C4-2B (cell line): Measurements from ENCODE around the gene HDGFL2.
A peak's percentile ranks its signal among the peaks of the same experiment; 100 is the strongest.
"Not testable (repeated sequence)": the region's sequence is repeated elsewhere in the genome, so short reads cannot be mapped to it uniquely, and the experiment has no call there.

Experiments used
- H3K27ac ChIP-seq: fragments of 450-650 bp; 2 replicates; pipeline ENCODE4 v1.5.1; 2017
- ZFX ChIP-seq: fragments of 450-650 bp; IDR thresholded peaks from 2 replicates; pipeline ENCODE4 v1.6.1; 2017
- TF ChIP-seq, protein P1 (sequence below): fragments of 450-650 bp; conservative IDR thresholded peaks from 2 replicates; pipeline ENCODE4 v1.5.1; 2017; ENCODE audit warnings: mild to moderate bottlenecking

Gene HDGFL2

DNA sequence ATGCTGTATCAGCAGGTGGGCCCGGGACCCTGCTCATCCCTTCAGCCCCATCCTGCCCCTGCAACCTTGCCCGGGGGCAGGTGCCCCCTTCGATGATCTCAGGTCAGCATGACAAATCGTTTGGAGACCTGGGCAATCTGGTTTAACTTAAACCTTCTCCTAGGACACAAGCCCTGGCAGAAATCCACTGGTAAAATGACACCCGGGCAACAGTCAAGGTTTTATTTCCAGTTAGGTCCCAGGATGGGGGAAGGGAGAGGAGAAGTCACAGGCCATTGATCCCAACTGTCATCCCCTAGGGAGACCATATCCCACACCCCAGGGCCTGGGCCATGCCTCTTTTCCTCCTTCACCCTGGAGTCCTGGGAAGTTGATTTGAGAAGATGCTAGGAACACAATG is 64.7 kb downstream of the HDGFL2 start:
- TF ChIP-seq, protein P1, sequence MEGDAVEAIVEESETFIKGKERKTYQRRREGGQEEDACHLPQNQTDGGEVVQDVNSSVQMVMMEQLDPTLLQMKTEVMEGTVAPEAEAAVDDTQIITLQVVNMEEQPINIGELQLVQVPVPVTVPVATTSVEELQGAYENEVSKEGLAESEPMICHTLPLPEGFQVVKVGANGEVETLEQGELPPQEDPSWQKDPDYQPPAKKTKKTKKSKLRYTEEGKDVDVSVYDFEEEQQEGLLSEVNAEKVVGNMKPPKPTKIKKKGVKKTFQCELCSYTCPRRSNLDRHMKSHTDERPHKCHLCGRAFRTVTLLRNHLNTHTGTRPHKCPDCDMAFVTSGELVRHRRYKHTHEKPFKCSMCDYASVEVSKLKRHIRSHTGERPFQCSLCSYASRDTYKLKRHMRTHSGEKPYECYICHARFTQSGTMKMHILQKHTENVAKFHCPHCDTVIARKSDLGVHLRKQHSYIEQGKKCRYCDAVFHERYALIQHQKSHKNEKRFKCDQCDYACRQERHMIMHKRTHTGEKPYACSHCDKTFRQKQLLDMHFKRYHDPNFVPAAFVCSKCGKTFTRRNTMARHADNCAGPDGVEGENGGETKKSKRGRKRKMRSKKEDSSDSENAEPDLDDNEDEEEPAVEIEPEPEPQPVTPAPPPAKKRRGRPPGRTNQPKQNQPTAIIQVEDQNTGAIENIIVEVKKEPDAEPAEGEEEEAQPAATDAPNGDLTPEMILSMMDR: no peak
- TF ChIP-seq ZFX: no peak
- H3K27ac ChIP-seq: peak overlapping the region; percentile 85

DNA sequence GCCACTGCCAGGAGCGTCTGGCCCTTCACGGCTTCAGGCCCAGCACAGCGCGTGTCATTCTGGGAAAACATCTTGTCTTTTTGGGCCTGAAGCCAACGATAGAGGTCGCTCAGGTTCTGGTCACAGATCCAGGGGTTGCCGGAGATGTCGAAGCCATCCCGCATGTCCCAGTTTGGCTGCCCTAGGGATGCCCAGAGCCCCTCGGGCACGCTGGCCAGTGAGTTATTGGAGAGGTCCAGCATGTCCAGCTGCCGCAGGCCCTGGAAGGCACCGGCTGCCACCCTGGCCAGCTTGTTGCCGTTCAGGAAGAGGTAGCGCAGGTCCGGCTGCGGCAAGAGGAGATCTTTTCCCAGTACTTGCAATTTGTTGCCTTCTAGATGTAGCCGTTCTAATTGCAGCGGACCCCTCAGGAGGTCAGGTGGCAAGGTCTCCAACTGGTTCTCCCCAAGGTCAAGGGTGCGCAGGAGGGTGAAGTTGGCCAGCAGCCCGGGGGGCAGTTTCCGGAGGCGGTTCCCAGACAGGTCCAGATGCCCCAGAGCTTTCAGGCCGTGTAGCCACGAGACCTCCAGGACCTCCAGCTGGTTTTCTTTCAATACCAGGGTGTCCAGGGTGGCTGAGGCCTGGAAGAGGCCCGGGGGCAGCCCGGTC is 66.0 kb downstream of the HDGFL2 start:
- H3K27ac ChIP-seq: peak overlapping the region; percentile 85
- TF ChIP-seq ZFX: no peak
- TF ChIP-seq, protein P1: no peak

DNA sequence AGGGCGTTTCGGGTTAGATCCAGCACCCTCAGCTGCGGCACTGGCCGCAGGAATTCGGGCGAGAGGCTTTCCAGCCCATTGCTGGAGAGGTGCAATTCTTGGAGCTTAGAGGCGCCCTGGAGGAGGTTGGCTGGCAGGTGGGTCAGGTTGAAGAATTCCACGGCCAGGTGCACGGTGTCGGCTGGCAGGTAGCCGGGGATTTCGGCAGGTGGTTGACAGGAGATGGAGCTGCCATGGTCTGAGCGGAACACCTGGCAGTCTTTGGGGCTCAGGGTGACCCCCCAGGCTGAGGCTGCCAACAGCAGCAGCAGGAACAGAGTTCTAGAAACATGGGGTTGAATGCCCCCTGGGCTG is 66.5 kb downstream of the HDGFL2 start:
- TF ChIP-seq, protein P1: no peak
- TF ChIP-seq ZFX: no peak
- no peak overlapping the region for H3K27ac ChIP-seq

DNA sequence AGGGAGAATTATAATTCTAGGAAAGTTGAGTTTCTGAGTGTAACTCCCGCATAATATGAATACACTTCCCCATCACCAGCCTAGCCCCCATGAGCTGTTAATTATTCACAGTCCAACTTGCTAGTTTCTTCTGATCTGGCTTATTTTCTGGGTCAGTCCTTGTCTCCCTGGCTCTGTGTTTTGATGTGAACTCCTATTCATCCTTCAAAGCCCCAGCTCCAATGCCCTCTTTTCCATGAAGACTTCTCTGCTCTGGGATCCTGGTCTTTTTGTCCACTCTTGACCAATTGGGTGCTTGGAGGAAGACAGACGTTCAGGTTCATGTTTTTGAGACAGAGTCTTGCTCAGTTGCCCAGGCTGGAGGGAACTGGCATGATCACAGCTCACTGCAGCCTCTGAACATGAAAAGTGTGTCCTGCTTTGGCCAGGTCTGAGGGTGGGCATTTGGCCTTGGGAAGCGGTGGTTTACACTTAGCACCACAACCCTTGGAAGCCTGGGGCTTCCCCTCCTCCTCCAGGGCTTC is 67.1 kb downstream of the HDGFL2 start:
- no peak for TF ChIP-seq ZFX
- TF ChIP-seq, protein P1: no peak
- peak overlapping the region; percentile 34 for H3K27ac ChIP-seq

DNA sequence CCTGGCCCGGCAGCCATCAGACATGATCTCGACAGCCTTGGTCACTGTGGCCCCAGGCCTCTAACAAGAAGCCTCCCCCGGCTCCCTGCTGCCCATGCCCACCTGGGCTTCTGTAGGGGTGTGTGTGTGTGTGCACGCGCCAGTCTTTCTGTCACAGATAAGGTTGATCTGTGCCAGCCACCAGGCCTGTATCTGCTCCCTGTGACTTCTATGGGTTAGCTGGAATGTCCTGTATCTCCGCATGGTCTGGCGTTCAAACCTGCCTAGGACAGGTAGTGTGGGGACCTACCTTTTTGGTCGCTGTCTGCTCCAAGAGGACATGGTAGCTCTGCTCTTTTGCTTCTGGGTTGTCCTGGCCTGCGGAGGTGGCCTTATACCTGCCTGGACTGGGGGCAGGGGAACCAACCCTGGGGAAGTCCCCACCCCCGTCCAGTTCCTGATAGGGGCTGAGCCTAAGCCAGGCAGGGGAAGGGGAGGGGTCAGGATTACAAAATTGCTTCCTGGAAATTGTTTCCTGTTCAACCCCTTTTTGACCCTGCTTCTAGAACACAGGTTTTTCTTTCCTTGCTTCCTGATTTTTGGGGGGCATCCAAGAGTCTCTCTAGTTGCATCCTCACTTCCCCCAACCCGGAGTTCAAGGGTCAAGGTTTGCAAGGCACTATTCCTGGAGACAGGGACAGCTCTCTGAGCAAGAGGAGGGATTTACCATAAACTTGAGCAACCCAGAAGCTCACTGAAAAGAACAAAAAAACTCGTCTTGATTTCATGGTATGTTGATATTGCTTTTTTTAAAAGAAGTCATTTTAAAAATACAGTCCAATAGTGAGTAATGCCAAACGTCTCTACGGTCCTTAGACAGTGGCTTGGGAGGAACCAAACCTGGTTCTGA is 67.8 kb downstream of the HDGFL2 start, which contains the start of gene LRG1:
LRG1 (minus strand) TSS at position 344 of the 889 bp plus-strand sequence; CDS start at position 321, 23 bp downstream.
- H3K27ac ChIP-seq: peak within 1 kb of the TSS; percentile 34
- TF ChIP-seq ZFX: no peak
- TF ChIP-seq, protein P1: no peak

DNA sequence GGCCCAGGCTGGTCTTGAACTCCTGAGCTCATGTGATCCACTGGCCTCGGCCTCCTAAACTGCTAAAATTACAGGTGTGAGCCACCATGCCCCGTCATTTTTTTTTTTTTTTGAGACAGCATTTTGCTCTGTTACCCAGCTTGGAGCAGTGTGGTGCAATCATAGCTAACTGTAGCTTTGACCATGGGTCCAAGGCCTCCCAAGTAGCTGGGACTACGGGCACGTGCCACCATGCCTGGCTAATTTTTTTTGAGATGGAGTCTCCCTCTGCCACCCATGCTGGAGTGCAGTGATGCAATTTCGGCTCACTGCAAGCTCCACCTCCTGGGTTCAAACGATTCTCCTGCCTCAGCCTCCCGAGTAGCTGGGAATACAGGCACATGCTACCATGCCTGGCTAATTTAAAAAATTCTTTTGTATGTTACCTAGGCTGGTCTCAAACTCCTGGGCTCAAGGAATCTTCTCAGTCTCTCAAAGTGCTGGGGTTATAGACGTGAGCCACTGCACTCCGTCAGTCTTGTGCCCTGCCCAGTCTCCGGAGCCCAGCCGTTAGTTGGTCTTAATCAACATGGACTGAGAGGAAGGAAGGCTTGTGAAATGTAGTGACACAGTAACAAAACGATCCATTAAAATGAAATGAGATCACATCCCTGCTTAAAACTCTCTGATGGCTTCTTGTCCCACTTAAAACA is 69.2 kb downstream of the HDGFL2 start:
- TF ChIP-seq, protein P1: no peak
- no peak for TF ChIP-seq ZFX

DNA sequence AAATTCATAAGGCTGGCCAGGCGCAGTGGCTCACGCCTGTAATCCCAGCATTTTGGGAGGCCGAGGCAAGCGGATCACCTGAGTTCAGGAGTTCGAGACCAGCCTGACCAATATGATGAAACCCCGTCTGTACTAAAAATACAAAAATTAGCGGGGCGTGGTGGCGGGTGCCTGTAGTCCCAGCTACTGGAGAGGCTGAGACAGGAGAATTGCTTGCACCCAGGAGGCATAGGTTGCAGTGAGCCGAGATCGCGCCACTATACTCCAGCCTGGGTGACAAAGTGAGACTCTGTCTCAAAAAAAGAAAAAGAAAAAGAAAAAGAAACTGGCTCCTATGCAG is 69.7 kb downstream of the HDGFL2 start:
- H3K27ac ChIP-seq: not testable (repeated sequence)

More for the DNA sequence above, 69.2 kb downstream of the HDGFL2 start:
- no peak overlapping the region for H3K27ac ChIP-seq
